ENCODE measurements around the gene LRRN2. TPM values are rescaled to one million over a fixed set of nuclear protein-coding genes. Genes with fewer than 3 reads are reported as not detected.

The LRRN2 gene
- total and polyA plus RNA-seq, 2 of the 8 experiments (the other 6 are each of a cell fraction or from before 2014, with no cell fraction given): 1.8 to 2.3 TPM

DNA sequence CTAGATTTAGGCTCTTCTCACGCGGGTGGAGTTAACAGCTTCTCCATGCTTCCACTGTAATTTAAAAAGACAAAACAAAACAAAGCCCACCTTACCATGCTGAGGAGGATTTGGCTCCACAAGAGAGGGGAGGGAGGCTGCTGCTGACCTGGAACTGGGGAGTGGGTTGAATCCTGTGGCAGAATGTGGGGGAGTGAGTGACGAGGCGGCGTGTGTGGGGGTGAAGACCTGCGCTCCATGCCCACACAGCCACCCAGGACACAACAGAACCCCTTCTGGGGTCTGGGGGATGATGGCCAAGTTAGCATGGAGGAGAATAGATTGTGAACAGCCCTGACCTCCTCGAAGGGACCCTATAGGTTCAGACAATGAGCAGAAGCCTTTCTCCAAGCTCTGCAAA is 44.0 kb upstream of the LRRN2 start:
- Histone ChIP-seq H3K79me2 (ENCODE audit: control insufficient read depth in 1 of 2, insufficient read depth in 2 of 2, low read length in 2 of 2) (no peaks in the 10 kb centered on the region), H2BK120ac (replicated peaks; ENCODE audit: low read depth, low read length) (no peak overlapping the region), H2AFZ (ENCODE audit: low read length) (no peak overlapping the region), H4K20me1 (replicated peaks in 1 of 2; ENCODE audit: control insufficient read depth in 1 of 2, insufficient read depth in 2 of 2, low read length in 2 of 2) (no peaks in the 10 kb centered on the region), H3K27me3 (replicated peaks in 1 of 4; ENCODE audit: control insufficient read depth in 3 of 4, extremely low read depth in 1 of 4, insufficient read depth in 3 of 4, low read length in 3 of 4) (no peaks in the 10 kb centered on the region), H3K4me3 (ENCODE audit: extremely low read depth in 1 of 4, insufficient read depth in 2 of 4, low read depth in 3 of 4, low read length in 4 of 4) (no peak overlapping the region), H3K4me2 (ENCODE audit: insufficient read depth in 1 of 2, low read depth in 2 of 2, low read length in 2 of 2) (no peak overlapping the region), H3K9ac (replicated peaks in 1 of 4; ENCODE audit: extremely low read depth in 1 of 4, low read depth in 3 of 4, low read length in 3 of 4) (no peak overlapping the region), H2BK20ac (ENCODE audit: low read length) (no peak overlapping the region), H3K4me1 (replicated peaks in 1 of 4; ENCODE audit: control insufficient read depth in 3 of 4, insufficient read depth in 4 of 4, low read length in 3 of 4) (peaks cover 0 to 6% (median 2%) of the 10 kb centered on the region in 4 experiments; a peak in 3 of 7 replicates), H3K14ac (ENCODE audit: insufficient read length) (no peak overlapping the region), H2BK12ac (ENCODE audit: low read depth, low read length) (no peak overlapping the region), H3K4ac (replicated peaks; ENCODE audit: insufficient read length, low read depth, low read length) (no peak overlapping the region), H3K23ac (ENCODE audit: insufficient read length) (no peak overlapping the region), H4K8ac (ENCODE audit: extremely low read depth, insufficient read depth, low read length) (no peak overlapping the region), H3K79me1 (ENCODE audit: low read depth, low read length) (no peaks in the 10 kb centered on the region), H3K56ac (replicated peaks; ENCODE audit: insufficient read length, low read depth, low read length) (no peak overlapping the region), H2AK5ac (ENCODE audit: low read depth, low read length) (no peak overlapping the region), H3K27ac (ENCODE audit: low read depth, low read length) (no peak overlapping the region), H3K18ac (ENCODE audit: extremely low read depth, low read length) (no peak overlapping the region), H2BK15ac (ENCODE audit: low read length) (no peak overlapping the region), H2BK5ac (ENCODE audit: low read depth, low read length) (no peak overlapping the region), H3K36me3 (ENCODE audit: control insufficient read depth in 2 of 4, insufficient read depth in 4 of 4, low read length in 3 of 4) (no peaks in the 10 kb centered on the region), H4K91ac (replicated peaks; ENCODE audit: insufficient read length, low read length) (no peak overlapping the region), H3K23me2 (ENCODE audit: low read depth, low read length) (no peaks in the 10 kb centered on the region), H4K5ac (ENCODE audit: insufficient read length, low read depth, low read length) (no peak overlapping the region), H3K9me3 (ENCODE audit: insufficient read depth in 2 of 2, low read depth in 1 of 2, low read length in 1 of 2) (no peaks in the 10 kb centered on the region)
- no peak for FAIRE-seq
- 96% methylated on average over 7 of the region's 7 CpGs; no CpG with 5 or more reads in 1 of the 2 experiments for WGBS, 2 experiments (ENCODE audit: extremely low coverage in 1 of 2, insufficient coverage in 1 of 2, insufficient read length in 1 of 2, insufficient replicate concordance in 2 of 2, low coverage in 1 of 2, low lambda C conversion rate in 2 of 2, missing lambda C conversion rate in 1 of 2)
- CTCF ChIA-PET (ENCODE audit: partially characterized antibody): interaction anchor here (0.7 to 2.7 kb wide), 8 partner anchors 9 to 1987 kb away, joined by 3 to 16 read pairs (median 3); no protein-coding TSS in a partner anchor
- POLR2A ChIA-PET (ENCODE audit: partially characterized antibody): no interaction called here
- DNase-seq (ENCODE audit: low read depth in 1 of 2, low spot score in 2 of 2): peak in 1 of 2 experiments; percentile 14
- TF ChIP-seq, protein P1, sequence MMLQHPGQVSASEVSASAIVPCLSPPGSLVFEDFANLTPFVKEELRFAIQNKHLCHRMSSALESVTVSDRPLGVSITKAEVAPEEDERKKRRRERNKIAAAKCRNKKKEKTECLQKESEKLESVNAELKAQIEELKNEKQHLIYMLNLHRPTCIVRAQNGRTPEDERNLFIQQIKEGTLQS (IDR thresholded peaks at IDR 0.05; ENCODE audit: insufficient read depth, low read depth, low read length): no peak
- TF ChIP-seq, protein P2, sequence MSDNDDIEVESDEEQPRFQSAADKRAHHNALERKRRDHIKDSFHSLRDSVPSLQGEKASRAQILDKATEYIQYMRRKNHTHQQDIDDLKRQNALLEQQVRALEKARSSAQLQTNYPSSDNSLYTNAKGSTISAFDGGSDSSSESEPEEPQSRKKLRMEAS (IDR thresholded peaks at IDR 0.05): no peak
- TF ChIP-seq SP2 (IDR thresholded peaks at IDR 0.05; ENCODE audit: low read length) (no peak), NANOG (IDR thresholded peaks at IDR 0.05; ENCODE audit: insufficient read depth, low read depth, low read length, poor library complexity, severe bottlenecking) (no peak), KDM5A (IDR thresholded peaks at IDR 0.05; ENCODE audit: low read length) (no peak), POU5F1 (IDR thresholded peaks at IDR 0.05; ENCODE audit: low read depth, low read length) (no peak), SIN3A (conservative IDR thresholded peaks at IDR 0.05 in 1 of 2, IDR thresholded peaks at IDR 0.05 in 1 of 2; ENCODE audit: low read depth in 1 of 2, low read length in 2 of 2) (no peak), RFX5 (IDR thresholded peaks at IDR 0.05; ENCODE audit: borderline replicate concordance, low read depth, low read length) (no peak), ASH2L (IDR thresholded peaks at IDR 0.05; ENCODE audit: low read length) (no peak), CEBPB (IDR thresholded peaks at IDR 0.05; ENCODE audit: low read depth, low read length) (no peak), RAD21 (IDR thresholded peaks at IDR 0.05 in 1 of 2, conservative IDR thresholded peaks at IDR 0.05 in 1 of 2; ENCODE audit: low read depth in 2 of 2, low read length in 2 of 2) (no peak), YY1 (IDR thresholded peaks at IDR 0.05; ENCODE audit: low read depth, low read length) (no peak), CBX8 (IDR thresholded peaks at IDR 0.05; ENCODE audit: borderline replicate concordance, low read depth, low read length) (no peak)
